ENCODE data around the gene OTOF.

DNA sequence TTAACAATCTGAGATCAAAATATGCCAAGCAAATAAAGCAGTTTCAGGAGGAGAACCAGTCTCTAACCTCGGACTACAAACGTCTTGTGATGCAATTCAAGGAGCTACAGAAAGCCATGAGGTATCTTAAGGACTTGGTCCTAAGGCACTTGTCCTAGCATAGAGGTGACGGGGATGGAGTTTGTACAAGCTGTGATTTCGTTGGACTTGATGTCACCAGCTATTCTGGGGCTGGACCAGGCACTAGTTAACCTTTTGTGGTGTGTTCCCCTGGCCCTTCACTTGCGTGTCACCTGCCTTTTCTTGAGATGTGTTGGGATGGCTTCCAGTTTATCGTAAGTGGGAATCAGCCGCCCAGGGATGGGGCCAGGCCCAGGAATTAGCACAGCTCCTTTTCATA, 33.7 kb downstream of the OTOF start:
- TF ChIP-seq, protein P1, sequence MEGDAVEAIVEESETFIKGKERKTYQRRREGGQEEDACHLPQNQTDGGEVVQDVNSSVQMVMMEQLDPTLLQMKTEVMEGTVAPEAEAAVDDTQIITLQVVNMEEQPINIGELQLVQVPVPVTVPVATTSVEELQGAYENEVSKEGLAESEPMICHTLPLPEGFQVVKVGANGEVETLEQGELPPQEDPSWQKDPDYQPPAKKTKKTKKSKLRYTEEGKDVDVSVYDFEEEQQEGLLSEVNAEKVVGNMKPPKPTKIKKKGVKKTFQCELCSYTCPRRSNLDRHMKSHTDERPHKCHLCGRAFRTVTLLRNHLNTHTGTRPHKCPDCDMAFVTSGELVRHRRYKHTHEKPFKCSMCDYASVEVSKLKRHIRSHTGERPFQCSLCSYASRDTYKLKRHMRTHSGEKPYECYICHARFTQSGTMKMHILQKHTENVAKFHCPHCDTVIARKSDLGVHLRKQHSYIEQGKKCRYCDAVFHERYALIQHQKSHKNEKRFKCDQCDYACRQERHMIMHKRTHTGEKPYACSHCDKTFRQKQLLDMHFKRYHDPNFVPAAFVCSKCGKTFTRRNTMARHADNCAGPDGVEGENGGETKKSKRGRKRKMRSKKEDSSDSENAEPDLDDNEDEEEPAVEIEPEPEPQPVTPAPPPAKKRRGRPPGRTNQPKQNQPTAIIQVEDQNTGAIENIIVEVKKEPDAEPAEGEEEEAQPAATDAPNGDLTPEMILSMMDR (conservative IDR thresholded peaks at IDR 0.05; ENCODE audit: low read depth, low read length): no peak
- TF ChIP-seq EZH2 (IDR thresholded peaks at IDR 0.05; ENCODE audit: borderline replicate concordance, low read depth, low read length, poor library complexity, severe bottlenecking): no peak

Data from A673 (cell line).